HL-60/S4 treated with phorbol 12-myristate 13-acetate at 8.2 ng/mL for 4 days and 3 days (cell line): Measurements from ENCODE around the gene SLC9A8.

ENCODE experiments used
- in situ Hi-C: fragments of 300-500 bp; cut with MboI; formaldehyde crosslinking; loops from 2 replicates; pipeline ENCODE4 v1.15.0; 2022; ENCODE audit warnings: low sequenced_read_pairs

The SLC9A8 gene

GRCh38 chr20:49870261-49870660 lies 57.6 kb downstream of the SLC9A8 start:
- in situ Hi-C loops: no loop called here

- in situ Hi-C loops: no loop called here
Observed at GRCh38 chr20:49871391-49871948, 58.8 kb downstream of the SLC9A8 start.

- in situ Hi-C loops: no loop called here
Observed at GRCh38 chr20:49872056-49872455, 59.4 kb downstream of the SLC9A8 start.

- in situ Hi-C loops: loop anchor here (25.0 kb wide), 1 partner anchor 537 kb away; no protein-coding TSS in a partner anchor
Observed at GRCh38 chr20:49874696-49875095, 62.1 kb downstream of the SLC9A8 start.

GRCh38 chr20:49877386-49877921 lies 64.8 kb downstream of the SLC9A8 start:
- in situ Hi-C loops: loop anchor here (25.0 kb wide), 1 partner anchor 540 kb away; no protein-coding TSS in a partner anchor

GRCh38 chr20:49878977-49879376 lies 66.3 kb downstream of the SLC9A8 start:
- in situ Hi-C loops: loop anchor here (25.0 kb wide), 1 partner anchor 542 kb away; no protein-coding TSS in a partner anchor

GRCh38 chr20:49880177-49880576 lies 67.5 kb downstream of the SLC9A8 start:
- in situ Hi-C loops: loop anchor here (25.0 kb wide), 1 partner anchor 543 kb away; no protein-coding TSS in a partner anchor

- in situ Hi-C loops: loop anchor here (25.0 kb wide), 1 partner anchor 544 kb away; no protein-coding TSS in a partner anchor
Observed at GRCh38 chr20:49880724-49881445, 68.3 kb downstream of the SLC9A8 start.

GRCh38 chr20:49882171-49882970 lies 69.7 kb downstream of the SLC9A8 start:
- in situ Hi-C loops: loop anchor here (25.0 kb wide), 1 partner anchor 545 kb away; no protein-coding TSS in a partner anchor

- in situ Hi-C loops: loop anchor here (25.0 kb wide), 1 partner anchor 546 kb away; no protein-coding TSS in a partner anchor
Observed at GRCh38 chr20:49883246-49883802, 70.7 kb downstream of the SLC9A8 start.

- in situ Hi-C loops: loop anchor here (25.0 kb wide), 1 partner anchor 548 kb away; no protein-coding TSS in a partner anchor
Observed at GRCh38 chr20:49885558-49886332, 73.1 kb downstream of the SLC9A8 start.

GRCh38 chr20:49886571-49887213 lies 74.1 kb downstream of the SLC9A8 start:
- in situ Hi-C loops: loop anchor here (25.0 kb wide), 1 partner anchor 549 kb away; no protein-coding TSS in a partner anchor

GRCh38 chr20:49887251-49888211 lies 74.9 kb downstream of the SLC9A8 start:
- in situ Hi-C loops: loop anchor here (25.0 kb wide), 1 partner anchor 550 kb away; no protein-coding TSS in a partner anchor

- in situ Hi-C loops: loop anchor here (25.0 kb wide), 1 partner anchor 551 kb away; no protein-coding TSS in a partner anchor
Observed at GRCh38 chr20:49888212-49889000, 75.8 kb downstream of the SLC9A8 start.

GRCh38 chr20:49889001-49889934 lies 76.6 kb downstream of the SLC9A8 start:
- in situ Hi-C loops: loop anchor here (25.0 kb wide), 1 partner anchor 552 kb away; no protein-coding TSS in a partner anchor

GRCh38 chr20:49889935-49890333 lies 77.3 kb downstream of the SLC9A8 start:
- in situ Hi-C loops: loop anchor here (25.0 kb wide), 1 partner anchor 553 kb away; no protein-coding TSS in a partner anchor
